H9 (cell line): ENCODE results near the gene PID1. TPM values are rescaled to one million over a fixed set of nuclear protein-coding genes. Genes with fewer than 3 reads are reported as not detected.

Experiments
- DNase-seq: peaks from one replicate; pipeline ENCODE4 v3.0.0-alpha.2; 2017
- H2AFZ ChIP-seq: one replicate; pipeline ENCODE4 v1.6.1; 2013; ENCODE audit warnings: mild to moderate bottlenecking, low read length, control low read depth, moderate library complexity
- H2AK5ac ChIP-seq: 2 replicates; pipeline ENCODE4 v1.6.1; 2013; ENCODE audit warnings: low read length, control low read depth, mixed read lengths; ENCODE audit not compliant: insufficient read length
- H2BK120ac ChIP-seq: one replicate; pipeline ENCODE4 v1.6.1; 2013; ENCODE audit warnings: low read depth, mild to moderate bottlenecking, low read length, control low read depth, inconsistent platforms; ENCODE audit not compliant: poor library complexity, severe bottlenecking
- H2BK12ac ChIP-seq: 2 replicates; pipeline ENCODE4 v1.6.1; 2013; ENCODE audit warnings: low read length, control low read depth, mixed read lengths, low read depth; ENCODE audit not compliant: insufficient read length
- H2BK15ac ChIP-seq: 2 replicates; pipeline ENCODE4 v1.6.1; 2013; ENCODE audit warnings: low read depth, low read length, control low read depth
- H2BK20ac ChIP-seq: one replicate; pipeline ENCODE4 v1.6.1; 2013; ENCODE audit warnings: low read depth, mild to moderate bottlenecking, low read length, control low read depth, inconsistent platforms; ENCODE audit not compliant: poor library complexity, severe bottlenecking
- H2BK5ac ChIP-seq: 2 replicates; pipeline ENCODE4 v1.6.1; 2013; ENCODE audit warnings: low read length, control low read depth, mixed read lengths; ENCODE audit not compliant: insufficient read length
- H3K14ac ChIP-seq: 2 replicates; pipeline ENCODE4 v1.6.1; 2013; ENCODE audit warnings: low read length, control low read depth; ENCODE audit not compliant: insufficient read depth
- H3K18ac ChIP-seq: 2 replicates; pipeline ENCODE4 v1.6.1; 2013; ENCODE audit warnings: low read depth, mild to moderate bottlenecking, mixed read lengths, low read length, control low read depth; ENCODE audit not compliant: insufficient read length
- H3K23ac ChIP-seq: 2 replicates; pipeline ENCODE4 v1.6.1; 2013; ENCODE audit warnings: low read length, control low read depth, mixed read lengths, low read depth; ENCODE audit not compliant: insufficient read length
- H3K23me2 ChIP-seq: 2 replicates; pipeline ENCODE4 v1.6.1; 2013; ENCODE audit warnings: low read depth, mild to moderate bottlenecking, mixed read lengths, low read length, control low read depth; ENCODE audit not compliant: insufficient read length, poor library complexity, severe bottlenecking
- H3K27ac ChIP-seq: 2 replicates; pipeline ENCODE4 v1.5.1; 2013; ENCODE audit warnings: low read length, control low read depth, mixed read lengths, low read depth; ENCODE audit not compliant: insufficient read length
- H3K27me3 ChIP-seq: 2 replicates; pipeline ENCODE4 v1.6.1; 2013; ENCODE audit warnings: low read length, control low read depth, inconsistent platforms; ENCODE audit not compliant: insufficient read depth
- H3K4ac ChIP-seq: 2 replicates; pipeline ENCODE4 v1.6.1; 2013; ENCODE audit warnings: low read depth, mild to moderate bottlenecking, control low read depth, inconsistent platforms, low read length, moderate library complexity
- H3K4me1 ChIP-seq: 2 replicates; pipeline ENCODE4 v1.6.1; 2013; ENCODE audit warnings: low read length, control low read depth, inconsistent platforms; ENCODE audit not compliant: insufficient read depth
- H3K4me2 ChIP-seq: 2 replicates; pipeline ENCODE4 v1.6.1; 2013; ENCODE audit warnings: low read length, control low read depth, mixed read lengths; ENCODE audit not compliant: insufficient read length, insufficient read depth
- H3K56ac ChIP-seq: 2 replicates; pipeline ENCODE4 v1.6.1; 2013; ENCODE audit warnings: low read depth, mild to moderate bottlenecking, mixed read lengths, low read length, control low read depth; ENCODE audit not compliant: insufficient read length
- H3K79me1 ChIP-seq: 2 replicates; pipeline ENCODE4 v1.6.1; 2013; ENCODE audit warnings: low read depth, mild to moderate bottlenecking, moderate library complexity, low read length, control low read depth, inconsistent platforms; ENCODE audit not compliant: insufficient read depth, poor library complexity, severe bottlenecking
- H3K79me2 ChIP-seq: 2 replicates; pipeline ENCODE4 v1.6.1; 2013; ENCODE audit warnings: low read length, control low read depth, inconsistent platforms; ENCODE audit not compliant: insufficient read depth
- H3K9ac ChIP-seq: 2 replicates; pipeline ENCODE4 v1.6.1; 2013; ENCODE audit warnings: low read length, control low read depth, mixed read lengths; ENCODE audit not compliant: insufficient read length; ENCODE audit errors: extremely low read depth
- H3K9me3 ChIP-seq: one replicate; pipeline ENCODE4 v1.6.1; 2013; ENCODE audit warnings: low read depth, low read length, inconsistent platforms; ENCODE audit not compliant: control insufficient read depth
- H3T11ph ChIP-seq: one replicate; pipeline ENCODE4 v1.6.1; 2013; ENCODE audit warnings: mild to moderate bottlenecking, low read length, control low read depth, inconsistent platforms
- H4K20me1 ChIP-seq: one replicate; pipeline ENCODE4 v1.6.1; 2013; ENCODE audit not compliant: control insufficient read depth, insufficient read length, insufficient read depth
- H4K5ac ChIP-seq: 2 replicates; pipeline ENCODE4 v1.6.1; 2013; ENCODE audit warnings: low read depth, mild to moderate bottlenecking, mixed read lengths, low read length, control low read depth; ENCODE audit not compliant: insufficient read length
- H4K8ac ChIP-seq: replicated peaks from 2 replicates; pipeline ENCODE4 v1.6.1; 2013; ENCODE audit warnings: low read length, control low read depth, mixed read lengths, low read depth; ENCODE audit not compliant: insufficient read length
- H4K91ac ChIP-seq: 2 replicates; pipeline ENCODE4 v1.6.1; 2013; ENCODE audit warnings: low read depth, mild to moderate bottlenecking, moderate library complexity, mixed read lengths, low read length, control low read depth; ENCODE audit not compliant: insufficient read length
- H3K27ac Mint-ChIP-seq, 3 experiments: 2 replicates in 2 of 3; 3 replicates in 1 of 3; pipeline ENCODE4 v1.8.0; 2020 to 2021; ENCODE audit warnings: mixed read lengths in 3 of 3, mild to moderate bottlenecking in 1 of 3, moderate library complexity in 1 of 3
- H3K27me3 Mint-ChIP-seq: 2 replicates; pipeline ENCODE4 v1.8.0; 2021; ENCODE audit warnings: low read depth, mild to moderate bottlenecking, moderate library complexity, mixed read lengths
- H3K36me3 Mint-ChIP-seq, 3 experiments: 2 replicates in 2 of 3; 3 replicates in 1 of 3; pipeline ENCODE4 v1.8.0; 2020 to 2021; ENCODE audit warnings: low read depth in 3 of 3, mixed read lengths in 3 of 3; ENCODE audit not compliant: insufficient read depth in 1 of 3
- H3K4me1 Mint-ChIP-seq, 2 experiments: 2 replicates each; pipeline ENCODE4 v1.8.0; 2020; ENCODE audit warnings: mixed read lengths in 2 of 2
- H3K4me3 Mint-ChIP-seq, 2 experiments: 2 replicates in 1 of 2; 3 replicates in 1 of 2; pipeline ENCODE4 v1.8.0; 2020 to 2021; ENCODE audit warnings: mild to moderate bottlenecking in 2 of 2, mixed read lengths in 2 of 2, moderate library complexity in 1 of 2
- H3K9me3 Mint-ChIP-seq, 2 experiments: 2 replicates in 1 of 2; 3 replicates in 1 of 2; pipeline ENCODE4 v1.8.0; 2020; ENCODE audit warnings: mild to moderate bottlenecking in 2 of 2, mixed read lengths in 2 of 2, moderate library complexity in 1 of 2
- WGBS: extraction: QIAGEN DNeasy Blood & Tissue Kit; methylation state at CpG from one replicate; pipeline ENCODE4 v1.1.7; 2013; ENCODE audit warnings: missing lambda C conversion rate, low lambda C conversion rate, mixed read lengths; ENCODE audit not compliant: insufficient read length; ENCODE audit errors: extremely low coverage; 5-methylcytosine and 5-hydroxymethylcytosine counted together
- total RNA-seq: library from RNA; stranded (reverse); gene quantifications from 2 replicates; pipeline ENCODE4 v1.2.1, GENCODE V29; 2021
- TF ChIP-seq, protein P1 (sequence below): fragments of 200-600 bp; sonication (generic); conservative IDR thresholded peaks from 3 replicates; pipeline ENCODE4 v1.8.0; 2021; ENCODE audit warnings: antibody characterized with exemption, mild to moderate bottlenecking

PID1 gene
- total RNA-seq, 1 experiment from 2014 or later = 1.4 TPM

DNA sequence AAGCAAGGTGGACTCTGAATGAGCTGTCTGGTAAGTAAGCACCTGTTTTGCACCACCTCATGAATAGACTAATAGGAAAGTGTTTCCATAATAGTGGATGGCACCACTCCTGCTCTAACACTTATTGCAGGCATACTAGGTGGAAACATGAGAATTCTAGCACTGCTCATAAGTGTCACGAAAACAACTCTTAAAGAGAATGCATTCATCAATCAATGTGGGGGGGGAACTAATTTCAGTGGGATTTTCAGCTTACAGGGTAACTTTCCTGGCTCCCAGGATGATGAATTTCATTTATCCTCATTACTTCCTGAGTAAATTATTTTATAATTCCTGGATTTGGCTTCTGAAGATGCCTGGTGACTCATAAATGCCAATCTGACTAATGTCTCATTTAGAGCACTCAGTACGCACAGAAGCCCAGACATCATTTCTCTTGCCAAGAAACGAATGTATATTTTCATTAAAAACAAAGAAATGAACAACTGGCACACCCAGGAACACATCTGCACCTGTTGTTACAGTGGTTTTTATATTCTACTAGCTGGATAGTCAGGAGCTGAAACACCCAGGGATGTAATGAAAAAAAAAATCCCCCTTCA lies 129.6 kb downstream of the PID1 start:
- H3K9ac ChIP-seq = no peak overlapping the region

More for the DNA sequence above, 129.6 kb downstream of the PID1 start:
- H3K23ac ChIP-seq = no peak overlapping the region
- no peak overlapping the region for H4K91ac ChIP-seq
- no peak overlapping the region for H3K14ac ChIP-seq
- H2BK15ac ChIP-seq = no peak overlapping the region
- no peaks in the 10 kb centered on the region for H3K79me1 ChIP-seq
- no peak for DNase-seq
- H2AFZ ChIP-seq = no peak overlapping the region
- Mint-ChIP-seq H3K27ac (no peak overlapping the region), H3K36me3 (peaks cover 0 to 2% (median 0%) of the 10 kb centered on the region in 3 experiments; a peak in 1 of 7 replicates), H3K9me3 (peaks cover under 1 to 4% of the 10 kb centered on the region in 2 experiments; a peak in 4 of 5 replicates), H3K27me3 (no peaks in the 10 kb centered on the region), H3K4me1 (no peaks in the 10 kb centered on the region), H3K4me3 (no peak overlapping the region)
- H4K8ac ChIP-seq = no peak overlapping the region
- H2BK20ac ChIP-seq = no peak overlapping the region
- H3K56ac ChIP-seq = no peak overlapping the region
- TF ChIP-seq, protein P1, sequence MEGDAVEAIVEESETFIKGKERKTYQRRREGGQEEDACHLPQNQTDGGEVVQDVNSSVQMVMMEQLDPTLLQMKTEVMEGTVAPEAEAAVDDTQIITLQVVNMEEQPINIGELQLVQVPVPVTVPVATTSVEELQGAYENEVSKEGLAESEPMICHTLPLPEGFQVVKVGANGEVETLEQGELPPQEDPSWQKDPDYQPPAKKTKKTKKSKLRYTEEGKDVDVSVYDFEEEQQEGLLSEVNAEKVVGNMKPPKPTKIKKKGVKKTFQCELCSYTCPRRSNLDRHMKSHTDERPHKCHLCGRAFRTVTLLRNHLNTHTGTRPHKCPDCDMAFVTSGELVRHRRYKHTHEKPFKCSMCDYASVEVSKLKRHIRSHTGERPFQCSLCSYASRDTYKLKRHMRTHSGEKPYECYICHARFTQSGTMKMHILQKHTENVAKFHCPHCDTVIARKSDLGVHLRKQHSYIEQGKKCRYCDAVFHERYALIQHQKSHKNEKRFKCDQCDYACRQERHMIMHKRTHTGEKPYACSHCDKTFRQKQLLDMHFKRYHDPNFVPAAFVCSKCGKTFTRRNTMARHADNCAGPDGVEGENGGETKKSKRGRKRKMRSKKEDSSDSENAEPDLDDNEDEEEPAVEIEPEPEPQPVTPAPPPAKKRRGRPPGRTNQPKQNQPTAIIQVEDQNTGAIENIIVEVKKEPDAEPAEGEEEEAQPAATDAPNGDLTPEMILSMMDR = no peak
- H3K23me2 ChIP-seq = no peaks in the 10 kb centered on the region
- H2AK5ac ChIP-seq = no peak overlapping the region
- no CpG with 5 or more reads among the region's 3 CpGs for WGBS
- H3K9me3 ChIP-seq = no peaks in the 10 kb centered on the region
- no peak overlapping the region for H3K18ac ChIP-seq
- H3K79me2 ChIP-seq = no peaks in the 10 kb centered on the region
- H2BK5ac ChIP-seq = no peak overlapping the region
- no peak overlapping the region for H3K4me2 ChIP-seq
- H2BK120ac ChIP-seq = no peak overlapping the region
- no peaks in the 10 kb centered on the region for H4K20me1 ChIP-seq
- no peaks in the 10 kb centered on the region for H3K4me1 ChIP-seq
- H3K27me3 ChIP-seq = no peaks in the 10 kb centered on the region
- no peak overlapping the region for H3T11ph ChIP-seq
- H3K4ac ChIP-seq = no peak overlapping the region
- no peak overlapping the region for H4K5ac ChIP-seq
- no peak overlapping the region for H3K27ac ChIP-seq
- H2BK12ac ChIP-seq = no peak overlapping the region
